PFSK-1 (cell line): ENCODE measurements around the gene DDX23.

ENCODE experiments used
- FOXP2 ChIP-seq: optimal IDR thresholded peaks from 2 replicates; pipeline ENCODE3; 2011; ENCODE audit warnings: borderline replicate concordance, control low read depth, inconsistent platforms; ENCODE audit not compliant: insufficient read depth; ENCODE audit errors: extremely low read length, extremely low read depth
- POLR2AphosphoS5 ChIP-seq: IDR thresholded peaks from 2 replicates; pipeline ENCODE4 v1.6.1; 2012; ENCODE audit warnings: low read depth, mild to moderate bottlenecking, control low read depth, low read length, moderate library complexity
- SIN3A ChIP-seq: IDR thresholded peaks from 2 replicates; pipeline ENCODE4 v1.6.1; 2012; ENCODE audit warnings: mild to moderate bottlenecking, low read length, moderate library complexity, borderline replicate concordance; ENCODE audit not compliant: insufficient read depth
- TAF1 ChIP-seq: IDR thresholded peaks from 2 replicates; pipeline ENCODE4 v1.6.1; 2012; ENCODE audit warnings: low read length, control low read depth, borderline replicate concordance; ENCODE audit not compliant: insufficient read depth
- TF ChIP-seq, protein P1 (sequence below), 2 experiments: IDR thresholded peaks; 2 replicates each; pipeline versions ENCODE4 v1.6.1 to v1.8.0; 2011 to 2012; ENCODE audit warnings: low read depth in 2 of 2, low read length in 2 of 2, control low read depth in 1 of 2, inconsistent platforms in 1 of 2, mild to moderate bottlenecking in 1 of 2, moderate library complexity in 1 of 2; ENCODE audit not compliant: insufficient read depth in 1 of 2

DNA sequence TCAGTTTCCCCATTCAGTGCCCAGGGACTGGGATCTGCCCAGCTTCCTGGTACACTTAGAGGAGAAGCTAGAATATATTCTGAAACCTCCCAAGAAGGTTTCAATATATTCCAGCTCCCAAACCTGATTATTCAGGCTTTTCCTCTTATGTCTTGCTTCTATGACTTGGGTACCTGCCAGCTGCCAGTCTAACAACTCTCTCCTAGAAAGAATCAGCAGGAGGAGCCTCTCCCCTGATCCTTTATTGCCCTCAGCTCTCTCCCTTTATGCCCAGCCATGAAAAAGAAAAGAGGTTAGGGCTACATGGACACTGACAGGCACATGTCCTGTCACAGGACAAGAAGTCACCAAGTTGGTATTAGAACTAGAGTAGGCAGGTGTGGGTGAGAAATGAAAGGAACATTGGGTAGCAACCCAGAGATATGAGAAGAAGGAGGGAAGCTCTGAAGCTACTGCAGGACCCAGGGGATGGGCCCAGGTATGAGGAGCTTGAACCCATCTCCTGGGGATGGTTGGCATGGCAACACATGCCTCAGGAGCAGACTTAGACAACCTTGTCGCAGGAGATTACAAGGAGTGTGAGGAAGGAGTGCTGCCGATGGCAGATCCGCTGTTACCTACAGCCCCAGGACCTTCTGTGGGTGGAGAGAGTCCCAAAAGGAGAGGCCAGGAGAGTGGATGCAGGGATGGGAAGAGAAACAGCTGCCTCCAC is 35.7 kb downstream of the DDX23 start:
- TF ChIP-seq TAF1 (no peak), SIN3A (no peak), POLR2AphosphoS5 (no peak), FOXP2 (no peak)
- TF ChIP-seq, protein P1, sequence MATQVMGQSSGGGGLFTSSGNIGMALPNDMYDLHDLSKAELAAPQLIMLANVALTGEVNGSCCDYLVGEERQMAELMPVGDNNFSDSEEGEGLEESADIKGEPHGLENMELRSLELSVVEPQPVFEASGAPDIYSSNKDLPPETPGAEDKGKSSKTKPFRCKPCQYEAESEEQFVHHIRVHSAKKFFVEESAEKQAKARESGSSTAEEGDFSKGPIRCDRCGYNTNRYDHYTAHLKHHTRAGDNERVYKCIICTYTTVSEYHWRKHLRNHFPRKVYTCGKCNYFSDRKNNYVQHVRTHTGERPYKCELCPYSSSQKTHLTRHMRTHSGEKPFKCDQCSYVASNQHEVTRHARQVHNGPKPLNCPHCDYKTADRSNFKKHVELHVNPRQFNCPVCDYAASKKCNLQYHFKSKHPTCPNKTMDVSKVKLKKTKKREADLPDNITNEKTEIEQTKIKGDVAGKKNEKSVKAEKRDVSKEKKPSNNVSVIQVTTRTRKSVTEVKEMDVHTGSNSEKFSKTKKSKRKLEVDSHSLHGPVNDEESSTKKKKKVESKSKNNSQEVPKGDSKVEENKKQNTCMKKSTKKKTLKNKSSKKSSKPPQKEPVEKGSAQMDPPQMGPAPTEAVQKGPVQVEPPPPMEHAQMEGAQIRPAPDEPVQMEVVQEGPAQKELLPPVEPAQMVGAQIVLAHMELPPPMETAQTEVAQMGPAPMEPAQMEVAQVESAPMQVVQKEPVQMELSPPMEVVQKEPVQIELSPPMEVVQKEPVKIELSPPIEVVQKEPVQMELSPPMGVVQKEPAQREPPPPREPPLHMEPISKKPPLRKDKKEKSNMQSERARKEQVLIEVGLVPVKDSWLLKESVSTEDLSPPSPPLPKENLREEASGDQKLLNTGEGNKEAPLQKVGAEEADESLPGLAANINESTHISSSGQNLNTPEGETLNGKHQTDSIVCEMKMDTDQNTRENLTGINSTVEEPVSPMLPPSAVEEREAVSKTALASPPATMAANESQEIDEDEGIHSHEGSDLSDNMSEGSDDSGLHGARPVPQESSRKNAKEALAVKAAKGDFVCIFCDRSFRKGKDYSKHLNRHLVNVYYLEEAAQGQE (IDR thresholded peaks at IDR 0.05; ENCODE audit: insufficient read depth in 1 of 2, low read depth in 2 of 2, low read length in 2 of 2): no peak
